A673 (cell line): ENCODE results near the gene PEX7. TPM values are rescaled to one million over a fixed set of nuclear protein-coding genes. Genes with fewer than 3 reads are reported as not detected.

Experiments used
- BruUV-seq: library from RNA; stranded (reverse); fragments of 400-500 nt; replicated peaks from 2 replicates; lab custom pipeline; 2021; lab: Mats Ljungman, UMichigan
- CTCF ChIA-PET: fragments of 300-600 bp; sonication (Branson Sonifier 250); formaldehyde crosslinking; loops from one replicate; lab custom pipeline; 2022; ENCODE audit warnings: antibody characterized with exemption; lab: Charles Lee
- POLR2A ChIA-PET: fragments of 300-600 bp; sonication (Branson Sonifier 250); formaldehyde crosslinking; loops from one replicate; lab custom pipeline; 2022; ENCODE audit warnings: antibody characterized with exemption; ENCODE audit not compliant: low non-redundant PET; lab: Charles Lee
- DNase-seq: peaks from one replicate; pipeline ENCODE4 v3.0.0-alpha.2; 2015; ENCODE audit warnings: low spot score
- H3K27ac ChIP-seq: fragments of 200-600 bp; sonication (generic); 2 replicates; pipeline ENCODE4 v1.5.1; 2016; ENCODE audit warnings: mixed run types, low read depth, mild to moderate bottlenecking, mixed read lengths, antibody characterized with exemption, low read length; ENCODE audit not compliant: poor library complexity, severe bottlenecking
- H3K27me3 ChIP-seq: fragments of 200-600 bp; sonication (generic); replicated peaks from 2 replicates; pipeline ENCODE4 v1.6.1; 2017; ENCODE audit warnings: mixed run types, low read depth, mild to moderate bottlenecking, mixed read lengths, antibody characterized with exemption, low read length; ENCODE audit not compliant: insufficient read depth, poor library complexity
- H3K36me3 ChIP-seq: fragments of 200-600 bp; sonication (generic); 2 replicates; pipeline ENCODE4 v1.6.1; 2016; ENCODE audit warnings: mixed run types, mild to moderate bottlenecking, mixed read lengths, antibody characterized with exemption, low read length; ENCODE audit not compliant: insufficient read depth, poor library complexity, severe bottlenecking
- H3K4me1 ChIP-seq: fragments of 200-600 bp; sonication (generic); 2 replicates; pipeline ENCODE4 v1.6.1; 2017; ENCODE audit warnings: mixed run types, mild to moderate bottlenecking, mixed read lengths, antibody characterized with exemption, low read length; ENCODE audit not compliant: insufficient read depth, poor library complexity, severe bottlenecking
- H3K4me3 ChIP-seq: fragments of 200-600 bp; sonication (generic); 2 replicates; pipeline ENCODE4 v1.5.1; 2016; ENCODE audit warnings: low read depth, mixed run types, mild to moderate bottlenecking, mixed read lengths, low read length; ENCODE audit not compliant: poor library complexity, severe bottlenecking
- H3K9me3 ChIP-seq: fragments of 200-600 bp; sonication (generic); 2 replicates; pipeline ENCODE4 v1.6.1; 2016; ENCODE audit warnings: mixed run types, low read depth, mild to moderate bottlenecking, mixed read lengths, antibody characterized with exemption, low read length; ENCODE audit not compliant: poor library complexity, severe bottlenecking
- EZH2 ChIP-seq: fragments of 200-600 bp; sonication (generic); IDR thresholded peaks from 2 replicates; pipeline ENCODE4 v1.6.1; 2017; ENCODE audit warnings: borderline replicate concordance, low read depth, mild to moderate bottlenecking, mixed read lengths, antibody characterized with exemption, low read length; ENCODE audit not compliant: poor library complexity, severe bottlenecking
- intact Hi-C: fragments of 100-400 bp; cut with micrococcal nuclease; formaldehyde crosslinking; loops from one replicate; pipeline ENCODE4 v1.10.0; 2022; ENCODE audit not compliant: unreplicated experiment
- total RNA-seq: library from RNA; stranded (reverse); gene quantifications from 2 replicates; pipeline ENCODE4 v1.2.3, GENCODE V29; 2021
- TF ChIP-seq, protein P1 (sequence below): fragments of 300-800, 200-600 bp; sonication (generic); conservative IDR thresholded peaks from 2 replicates; pipeline ENCODE4 v1.5.1; 2017; ENCODE audit warnings: low read depth, mild to moderate bottlenecking, antibody characterized with exemption, low read length, moderate library complexity, mixed read lengths

Gene PEX7
- total RNA-seq, 1 experiment from 2014 or later, result 6.2 TPM

DNA sequence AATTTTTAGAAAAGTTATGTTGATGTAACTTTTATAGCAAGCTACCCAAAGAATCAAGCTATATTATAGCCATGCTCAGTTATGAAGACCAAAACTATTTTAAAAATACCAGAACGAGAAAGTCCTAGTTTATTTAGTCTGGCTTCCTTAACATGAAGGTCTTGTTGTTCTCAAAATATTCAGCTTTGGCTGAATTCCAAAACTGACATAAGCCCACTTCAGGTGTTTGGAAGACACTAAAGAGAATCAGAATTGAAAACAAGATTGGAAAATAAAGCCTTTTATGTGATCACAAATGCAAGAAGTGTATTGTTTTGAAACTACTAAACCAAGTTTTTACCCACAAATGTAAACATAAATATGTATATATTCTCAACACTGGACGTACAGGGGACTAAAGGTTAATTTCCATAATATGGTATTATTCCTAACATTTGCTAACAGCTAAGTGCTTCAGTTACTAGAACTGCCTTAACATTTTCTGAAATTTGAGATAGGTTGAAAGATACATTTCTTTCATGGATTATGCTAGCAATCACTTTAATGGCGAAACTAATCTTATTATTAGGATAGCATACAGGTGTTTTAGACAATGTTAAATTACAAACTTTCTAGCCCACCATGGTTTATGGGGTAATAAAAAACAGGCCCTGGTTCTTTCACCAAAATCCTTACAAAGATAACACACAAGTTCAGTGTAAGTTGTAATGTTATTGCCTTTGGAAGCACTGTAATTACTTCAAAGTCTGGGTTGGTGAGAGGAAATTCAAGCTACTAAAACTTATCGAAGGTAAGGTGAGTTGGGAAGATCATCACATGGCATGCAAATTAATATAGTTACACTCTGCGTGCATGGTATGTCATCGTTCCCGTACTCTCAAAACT lies 31.7 kb upstream of the PEX7 start:
- intact Hi-C loops, result loop anchor here (10.0 kb wide), 1 partner anchor 506 kb away; the partner anchor contains the start of gene BCLAF1
- no peaks in the 10 kb centered on the region for H3K27me3 ChIP-seq
- TSS peak; percentile 37 for BruUV-seq

DNA sequence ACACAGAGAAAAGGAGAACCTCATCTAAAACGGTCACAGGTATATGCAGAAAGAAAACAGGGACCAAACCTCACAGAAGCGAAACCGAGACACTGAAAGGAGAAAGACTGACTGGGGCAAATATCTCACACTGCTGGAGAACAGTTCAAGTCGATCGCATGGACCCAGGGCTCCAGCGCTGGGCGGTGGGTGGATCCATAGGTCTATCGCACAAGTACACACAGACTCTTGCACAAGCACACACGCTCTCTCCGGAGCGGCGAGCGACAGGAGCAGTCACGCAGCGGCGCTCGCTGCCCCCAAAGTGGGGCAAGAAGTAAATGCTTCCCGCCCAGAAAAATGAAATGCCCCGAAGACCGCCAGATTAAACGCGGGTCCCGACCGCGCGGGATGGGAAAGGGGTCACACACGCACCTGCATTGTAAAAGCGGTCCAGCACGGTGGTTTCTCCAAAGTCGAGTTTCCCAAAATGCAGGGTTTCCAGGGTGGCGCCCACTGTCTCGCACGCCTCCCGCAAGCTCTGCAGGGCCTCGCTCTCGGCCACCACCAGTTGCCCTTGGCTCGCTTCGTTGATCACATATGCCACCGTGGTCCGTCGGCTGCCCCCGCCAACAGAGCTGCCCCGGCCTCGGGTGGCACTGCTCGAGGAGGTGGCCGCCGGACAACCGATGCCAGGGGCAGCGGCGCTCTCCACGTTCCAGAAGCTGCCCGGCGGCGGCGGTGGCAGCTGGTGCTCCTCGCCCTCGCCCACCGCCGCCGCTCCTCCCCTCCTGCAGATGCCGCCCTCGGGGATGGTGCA lies 30.9 kb upstream of the PEX7 start:
- H3K4me1 ChIP-seq, result peaks cover 10% of the 10 kb centered on the region
- H3K27me3 ChIP-seq, result no peaks in the 10 kb centered on the region
- peak; percentile 70 for DNase-seq
- no peaks in the 10 kb centered on the region for H3K9me3 ChIP-seq
- TF ChIP-seq, protein P1, sequence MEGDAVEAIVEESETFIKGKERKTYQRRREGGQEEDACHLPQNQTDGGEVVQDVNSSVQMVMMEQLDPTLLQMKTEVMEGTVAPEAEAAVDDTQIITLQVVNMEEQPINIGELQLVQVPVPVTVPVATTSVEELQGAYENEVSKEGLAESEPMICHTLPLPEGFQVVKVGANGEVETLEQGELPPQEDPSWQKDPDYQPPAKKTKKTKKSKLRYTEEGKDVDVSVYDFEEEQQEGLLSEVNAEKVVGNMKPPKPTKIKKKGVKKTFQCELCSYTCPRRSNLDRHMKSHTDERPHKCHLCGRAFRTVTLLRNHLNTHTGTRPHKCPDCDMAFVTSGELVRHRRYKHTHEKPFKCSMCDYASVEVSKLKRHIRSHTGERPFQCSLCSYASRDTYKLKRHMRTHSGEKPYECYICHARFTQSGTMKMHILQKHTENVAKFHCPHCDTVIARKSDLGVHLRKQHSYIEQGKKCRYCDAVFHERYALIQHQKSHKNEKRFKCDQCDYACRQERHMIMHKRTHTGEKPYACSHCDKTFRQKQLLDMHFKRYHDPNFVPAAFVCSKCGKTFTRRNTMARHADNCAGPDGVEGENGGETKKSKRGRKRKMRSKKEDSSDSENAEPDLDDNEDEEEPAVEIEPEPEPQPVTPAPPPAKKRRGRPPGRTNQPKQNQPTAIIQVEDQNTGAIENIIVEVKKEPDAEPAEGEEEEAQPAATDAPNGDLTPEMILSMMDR, result no peak
- TF ChIP-seq EZH2, result no peak
- BruUV-seq, result no TSS peak
- intact Hi-C loops, result loop anchor here (2.0 to 10.0 kb wide), 2 partner anchors 209 to 507 kb away; partner anchors contain the start of gene BCLAF1
- POLR2A ChIA-PET, result interaction anchor here (0.6 kb wide), 1 partner anchor 45 kb away, joined by 4 read pairs; no protein-coding TSS in a partner anchor
- H3K27ac ChIP-seq, result no peak overlapping the region
- H3K36me3 ChIP-seq, result no peaks in the 10 kb centered on the region
- CTCF ChIA-PET, result interaction anchor here (0.6 to 1.7 kb wide), 7 partner anchors 70 to 845 kb away, joined by 3 to 38 read pairs (median 4); no protein-coding TSS in a partner anchor
- peak overlapping the region; percentile 80 for H3K4me3 ChIP-seq

More for the DNA sequence above, 31.7 kb upstream of the PEX7 start:
- peaks cover 10% of the 10 kb centered on the region for H3K4me1 ChIP-seq
- CTCF ChIA-PET, result no interaction called here
- H3K4me3 ChIP-seq, result peak overlapping the region; percentile 80
- no peaks in the 10 kb centered on the region for H3K36me3 ChIP-seq
- POLR2A ChIA-PET, result no interaction called here
- TF ChIP-seq EZH2, result no peak
- TF ChIP-seq, protein P1, result no peak
- no peaks in the 10 kb centered on the region for H3K9me3 ChIP-seq
- no peak overlapping the region for H3K27ac ChIP-seq
- no peak for DNase-seq

DNA sequence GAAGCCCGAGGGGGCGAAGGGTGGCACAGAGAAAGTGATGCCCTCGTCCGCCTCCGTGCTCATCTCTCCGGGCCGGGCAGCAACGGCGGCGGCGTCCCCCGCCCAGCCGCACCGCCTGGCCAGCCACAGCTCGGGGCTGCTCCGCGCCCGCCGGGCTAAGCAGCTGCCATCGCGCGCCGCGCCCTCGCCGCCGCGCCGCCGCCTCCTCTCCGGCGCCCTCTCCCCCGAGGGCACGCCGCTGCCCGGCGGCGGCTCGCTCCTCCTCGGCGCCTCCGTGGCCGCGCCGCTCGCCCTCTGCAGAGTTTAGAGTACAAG lies 30.3 kb upstream of the PEX7 start:
- Histone ChIP-seq H3K4me3 (peak overlapping the region; percentile 80), H3K9me3 (no peaks in the 10 kb centered on the region), H3K36me3 (no peaks in the 10 kb centered on the region), H3K4me1 (peaks cover 10% of the 10 kb centered on the region), H3K27me3 (no peaks in the 10 kb centered on the region), H3K27ac (peak overlapping the region; percentile 57)
- intact Hi-C loops, result loop anchor here (2.0 to 10.0 kb wide), 2 partner anchors 209 to 507 kb away; partner anchors contain the start of gene BCLAF1
- no peak for TF ChIP-seq EZH2
- TF ChIP-seq, protein P1, result no peak
- POLR2A ChIA-PET, result interaction anchor here (0.6 kb wide), 1 partner anchor 46 kb away, joined by 4 read pairs; no protein-coding TSS in a partner anchor
- no peak for DNase-seq
- CTCF ChIA-PET, result interaction anchor here (0.6 to 1.7 kb wide), 7 partner anchors 52 to 845 kb away, joined by 3 to 38 read pairs (median 4); no protein-coding TSS in a partner anchor
- no TSS peak for BruUV-seq
